ENCODE measurements around the gene DCDC2B. TPM values are rescaled to one million over a fixed set of nuclear protein-coding genes. Genes with fewer than 3 reads are reported as not detected.
A peak's percentile ranks its signal among the peaks of the same experiment; 100 is the strongest.

Gene DCDC2B
- total and polyA plus RNA-seq, 2 of the 13 experiments (the other 11 are each of a cell fraction or from before 2014, with no cell fraction given), result not detected

- TF ChIP-seq KMT2A (CRISPR knock-in tag; IDR thresholded peaks at IDR 0.05) (peak; percentile 66), TBL1XR1 (IDR thresholded peaks at IDR 0.05; ENCODE audit: borderline replicate concordance, low read length, partially characterized antibody) (no peak), CBFB (CRISPR knock-in tag; IDR thresholded peaks at IDR 0.05) (0 out of 2 replicates have a peak, but pooled peaks have one; percentile 16), MEIS1 (CRISPR knock-in tag; IDR thresholded peaks at IDR 0.05; ENCODE audit: borderline replicate concordance) (0 out of 2 replicates have a peak, but pooled peaks have one; percentile 26), ZBTB42 (CRISPR knock-in tag; IDR thresholded peaks at IDR 0.05) (0 out of 2 replicates have a peak, but pooled peaks have one; percentile 71), HIC2 (CRISPR knock-in tag; IDR thresholded peaks at IDR 0.05; ENCODE audit: low read depth) (no peak), PITX1 (CRISPR knock-in tag; IDR thresholded peaks at IDR 0.05) (no peak), YEATS2 (CRISPR knock-in tag; IDR thresholded peaks at IDR 0.05; ENCODE audit: borderline replicate concordance) (peak; percentile 57; the same call in 1 of the 2 replicates), DNMT1 (CRISPR knock-in tag; IDR thresholded peaks at IDR 0.05) (no peak), ZNF430 (CRISPR knock-in tag; IDR thresholded peaks at IDR 0.05) (peak; percentile 64), MXI1 (IDR thresholded peaks at IDR 0.05; ENCODE audit: borderline replicate concordance, low read depth, low read length) (peak; percentile 92; the same call in 2 of the 3 replicates), ZNF281 (CRISPR knock-in tag; IDR thresholded peaks at IDR 0.05; ENCODE audit: borderline replicate concordance) (0 out of 2 replicates have a peak, but pooled peaks have one; percentile 5), LBX2 (CRISPR knock-in tag; IDR thresholded peaks at IDR 0.05; ENCODE audit: borderline replicate concordance) (0 out of 2 replicates have a peak, but pooled peaks have one; percentile 44), SIX1 (CRISPR knock-in tag; IDR thresholded peaks at IDR 0.05; ENCODE audit: borderline replicate concordance) (no peak), HDAC1 (CRISPR knock-in tag; IDR thresholded peaks at IDR 0.05) (peak; percentile 87), ZNF225 (CRISPR knock-in tag; IDR thresholded peaks at IDR 0.05) (peak; percentile 43; the same call in 1 of the 2 replicates), ZBTB38 (CRISPR knock-in tag; IDR thresholded peaks at IDR 0.05) (peak; percentile 34; the same call in 1 of the 2 replicates), HMG20B (CRISPR knock-in tag; conservative IDR thresholded peaks at IDR 0.05) (no peak), BCLAF1 (IDR thresholded peaks at IDR 0.05) (no peak), SALL2 (CRISPR knock-in tag; IDR thresholded peaks at IDR 0.05) (peak; percentile 78), ZFY (CRISPR knock-in tag; IDR thresholded peaks at IDR 0.05) (peak; percentile 97)
Observed at GRCh38 chr1:32221980-32222755, 13.3 kb downstream of the DCDC2B start, which contains the start of the genes EIF3I and TMEM234 (continued).
